Neutrophil (primary cell): Measurements from ENCODE around the gene ITGB8.

ENCODE experiments used
- H3K27ac ChIP-seq: fragments of 200-600 bp; sonication (generic); 2 replicates; pipeline ENCODE4 v1.5.1; 2016; ENCODE audit warnings: mild to moderate bottlenecking, moderate library complexity
- H3K27me3 ChIP-seq: fragments of 200-600 bp; sonication (generic); 2 replicates; pipeline ENCODE4 v1.6.0; 2016; ENCODE audit warnings: mild to moderate bottlenecking
- H3K36me3 ChIP-seq: fragments of 200-600 bp; sonication (generic); 2 replicates; pipeline ENCODE4 v1.5.1; 2017
- H3K4me1 ChIP-seq, 2 experiments: fragments of 200-600 bp in 1 of 2; sonication (generic) in 1 of 2; 1 replicate in 1 of 2; 2 replicates in 1 of 2; pipeline versions ENCODE4 v1.5.1 to v1.6.1; 2013 to 2016; ENCODE audit warnings: low read depth in 1 of 2, low read length in 1 of 2, mild to moderate bottlenecking in 1 of 2, moderate library complexity in 1 of 2; ENCODE audit not compliant: control insufficient read depth in 1 of 2, insufficient read depth in 1 of 2
- H3K4me3 ChIP-seq, 2 experiments: fragments of 200-600 bp in 1 of 2; sonication (generic) in 1 of 2; 1 replicate in 1 of 2; 2 replicates in 1 of 2; pipeline ENCODE4 v1.5.1; 2013 to 2016; ENCODE audit warnings: low read depth in 1 of 2, low read length in 1 of 2, mild to moderate bottlenecking in 1 of 2, moderate library complexity in 1 of 2
- H3K9me3 ChIP-seq: fragments of 200-600 bp; sonication (generic); 2 replicates; pipeline ENCODE4 v1.5.1; 2016
- TF ChIP-seq, protein P1 (sequence below): fragments of 200-600 bp; sonication (generic); IDR thresholded peaks from 2 replicates; pipeline ENCODE4 v1.5.1; 2016; ENCODE audit warnings: antibody characterized with exemption

The ITGB8 gene

DNA sequence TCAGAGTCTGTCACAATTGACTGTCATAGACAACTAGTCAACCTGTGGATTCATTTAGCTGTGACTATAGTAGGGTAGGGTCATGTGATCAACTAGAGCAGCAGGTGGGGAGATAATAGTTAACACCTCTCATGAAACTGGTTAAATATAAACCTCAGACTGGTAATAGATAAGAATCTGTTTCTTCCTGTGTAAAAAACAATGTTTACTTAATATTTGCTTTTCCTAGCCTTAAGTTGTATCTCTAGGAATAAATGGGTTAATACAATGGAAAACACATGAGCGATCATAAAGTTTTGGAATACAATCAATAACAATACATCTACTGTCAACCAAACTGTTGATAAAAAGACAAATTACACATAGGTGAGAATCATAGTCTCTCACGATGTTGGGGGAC, 43.4 kb upstream of the ITGB8 start:
- H3K9me3 ChIP-seq = no peaks in the 10 kb centered on the region
- TF ChIP-seq, protein P1, sequence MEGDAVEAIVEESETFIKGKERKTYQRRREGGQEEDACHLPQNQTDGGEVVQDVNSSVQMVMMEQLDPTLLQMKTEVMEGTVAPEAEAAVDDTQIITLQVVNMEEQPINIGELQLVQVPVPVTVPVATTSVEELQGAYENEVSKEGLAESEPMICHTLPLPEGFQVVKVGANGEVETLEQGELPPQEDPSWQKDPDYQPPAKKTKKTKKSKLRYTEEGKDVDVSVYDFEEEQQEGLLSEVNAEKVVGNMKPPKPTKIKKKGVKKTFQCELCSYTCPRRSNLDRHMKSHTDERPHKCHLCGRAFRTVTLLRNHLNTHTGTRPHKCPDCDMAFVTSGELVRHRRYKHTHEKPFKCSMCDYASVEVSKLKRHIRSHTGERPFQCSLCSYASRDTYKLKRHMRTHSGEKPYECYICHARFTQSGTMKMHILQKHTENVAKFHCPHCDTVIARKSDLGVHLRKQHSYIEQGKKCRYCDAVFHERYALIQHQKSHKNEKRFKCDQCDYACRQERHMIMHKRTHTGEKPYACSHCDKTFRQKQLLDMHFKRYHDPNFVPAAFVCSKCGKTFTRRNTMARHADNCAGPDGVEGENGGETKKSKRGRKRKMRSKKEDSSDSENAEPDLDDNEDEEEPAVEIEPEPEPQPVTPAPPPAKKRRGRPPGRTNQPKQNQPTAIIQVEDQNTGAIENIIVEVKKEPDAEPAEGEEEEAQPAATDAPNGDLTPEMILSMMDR = no peak
- H3K36me3 ChIP-seq = no peaks in the 10 kb centered on the region
- no peak overlapping the region for H3K4me3 ChIP-seq
- H3K27me3 ChIP-seq = no peaks in the 10 kb centered on the region
- H3K4me1 ChIP-seq = no peaks in the 10 kb centered on the region
- H3K27ac ChIP-seq = no peak overlapping the region

DNA sequence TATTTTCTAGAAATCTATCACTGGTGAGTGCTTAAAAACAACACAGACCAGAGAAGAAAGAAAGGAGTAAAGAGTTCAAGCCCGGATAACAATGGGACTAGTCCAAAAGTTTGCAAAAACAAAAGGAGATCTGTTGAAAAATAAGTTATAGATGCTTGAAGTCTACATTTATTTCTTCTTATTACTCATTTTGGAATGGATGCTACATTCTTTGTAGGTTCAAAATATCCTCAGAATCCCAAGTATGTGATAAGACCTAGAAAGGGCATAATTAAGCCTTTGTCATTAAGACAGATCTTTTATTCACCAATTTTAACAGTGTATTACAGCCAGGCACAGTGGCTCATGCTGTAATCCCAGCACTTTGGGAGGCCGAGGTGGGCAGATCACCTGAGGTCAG, 42.7 kb upstream of the ITGB8 start:
- H3K27ac ChIP-seq = no peak overlapping the region
- TF ChIP-seq, protein P1 = no peak
- H3K36me3 ChIP-seq = no peaks in the 10 kb centered on the region
- no peak overlapping the region for H3K4me3 ChIP-seq
- no peaks in the 10 kb centered on the region for H3K27me3 ChIP-seq
- no peaks in the 10 kb centered on the region for H3K4me1 ChIP-seq
- H3K9me3 ChIP-seq = no peaks in the 10 kb centered on the region

GRCh38 chr7:20290505-20291111, 40.1 kb upstream of the ITGB8 start:
- Histone ChIP-seq H3K27me3 (no peaks in the 10 kb centered on the region), H3K4me3 (no peak overlapping the region), H3K4me1 (no peaks in the 10 kb centered on the region), H3K36me3 (no peaks in the 10 kb centered on the region), H3K27ac (no peak overlapping the region), H3K9me3 (no peaks in the 10 kb centered on the region)
- TF ChIP-seq, protein P1 = no peak

DNA sequence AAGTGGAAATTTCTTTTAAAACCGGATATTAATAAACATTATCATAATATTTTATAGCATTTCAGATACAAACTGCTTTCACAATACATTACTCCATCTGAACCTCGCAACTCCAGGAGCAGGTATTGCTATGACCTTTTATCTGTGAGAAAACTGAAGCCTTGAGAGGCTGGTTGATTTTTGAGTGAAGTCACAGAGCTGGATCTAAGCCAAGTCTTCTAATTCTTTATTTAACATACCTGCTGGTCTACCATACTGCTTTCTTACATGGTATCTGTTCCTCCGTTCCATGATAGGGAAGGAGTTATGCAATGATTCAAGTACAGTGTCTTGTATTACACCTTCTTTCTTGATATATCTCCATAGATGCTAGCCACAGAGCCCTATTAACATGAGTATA, 37.4 kb upstream of the ITGB8 start:
- Histone ChIP-seq H3K4me1 (no peaks in the 10 kb centered on the region), H3K27ac (no peak overlapping the region), H3K27me3 (no peaks in the 10 kb centered on the region), H3K36me3 (no peaks in the 10 kb centered on the region), H3K4me3 (no peak overlapping the region), H3K9me3 (no peaks in the 10 kb centered on the region)
- TF ChIP-seq, protein P1 = no peak

DNA sequence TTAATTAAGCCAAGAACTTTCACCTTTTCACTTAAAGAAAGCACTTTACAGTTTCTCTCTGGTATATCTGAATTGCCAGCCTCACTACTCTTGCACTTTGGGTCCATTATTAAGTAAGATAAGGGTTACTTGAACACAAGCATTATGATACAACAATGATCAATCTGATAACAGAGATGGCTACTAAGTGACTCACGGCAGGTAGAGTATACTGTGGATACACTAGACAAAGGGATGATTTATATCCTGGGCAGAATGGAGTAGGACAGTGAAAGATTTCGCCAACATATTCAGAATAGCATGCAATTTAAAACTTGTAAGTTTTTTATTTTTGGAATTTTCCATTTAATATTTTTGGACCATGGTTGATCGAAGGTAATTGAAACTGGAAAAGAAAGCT, 34.3 kb upstream of the ITGB8 start:
- no peaks in the 10 kb centered on the region for H3K36me3 ChIP-seq
- no peak overlapping the region for H3K27ac ChIP-seq
- H3K4me3 ChIP-seq = no peak overlapping the region
- no peaks in the 10 kb centered on the region for H3K4me1 ChIP-seq
- no peaks in the 10 kb centered on the region for H3K9me3 ChIP-seq
- H3K27me3 ChIP-seq = no peaks in the 10 kb centered on the region
- TF ChIP-seq, protein P1 = no peak

DNA sequence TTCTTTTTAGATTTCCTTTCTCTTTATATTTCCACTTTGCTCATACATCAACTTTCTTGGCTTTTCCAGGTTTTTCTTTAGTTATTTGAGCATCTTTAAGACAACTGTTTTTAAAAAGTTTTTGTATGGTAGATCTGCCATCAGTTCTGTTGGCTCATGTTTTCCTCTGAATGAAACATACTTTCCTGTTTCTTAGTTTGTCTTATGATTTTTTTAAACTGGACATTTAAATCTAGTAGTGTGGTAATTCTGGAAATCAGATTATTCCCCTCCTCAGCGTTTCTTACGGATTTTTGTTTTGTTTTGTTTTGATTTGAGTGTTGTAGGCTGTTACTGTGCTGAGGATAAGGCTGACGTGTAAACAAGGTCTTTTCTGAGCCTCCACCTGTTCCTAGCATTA, 33.8 kb upstream of the ITGB8 start:
- H3K36me3 ChIP-seq = no peaks in the 10 kb centered on the region
- no peaks in the 10 kb centered on the region for H3K9me3 ChIP-seq
- H3K4me1 ChIP-seq = no peaks in the 10 kb centered on the region
- H3K27ac ChIP-seq = no peak overlapping the region
- TF ChIP-seq, protein P1 = no peak
- H3K27me3 ChIP-seq = no peaks in the 10 kb centered on the region
- no peak overlapping the region for H3K4me3 ChIP-seq
